Stimulated activated CD4-positive, alpha-beta T cell treated with anti-CD3 and anti-CD28 coated beads, Interleukin-2, amount 100 ng/mL, for 48 hours (primary cell): Measurements from ENCODE around the gene PCDH11Y.
"Not testable (repeated sequence)": the region's sequence is repeated elsewhere in the genome, so short reads cannot be mapped to it uniquely, and the experiment has no call there.

Source experiments
- DNase-seq, 2 donors: peaks; one replicate each; pipeline ENCODE4 v3.0.0-alpha.2; 2020

The PCDH11Y gene, protein sequence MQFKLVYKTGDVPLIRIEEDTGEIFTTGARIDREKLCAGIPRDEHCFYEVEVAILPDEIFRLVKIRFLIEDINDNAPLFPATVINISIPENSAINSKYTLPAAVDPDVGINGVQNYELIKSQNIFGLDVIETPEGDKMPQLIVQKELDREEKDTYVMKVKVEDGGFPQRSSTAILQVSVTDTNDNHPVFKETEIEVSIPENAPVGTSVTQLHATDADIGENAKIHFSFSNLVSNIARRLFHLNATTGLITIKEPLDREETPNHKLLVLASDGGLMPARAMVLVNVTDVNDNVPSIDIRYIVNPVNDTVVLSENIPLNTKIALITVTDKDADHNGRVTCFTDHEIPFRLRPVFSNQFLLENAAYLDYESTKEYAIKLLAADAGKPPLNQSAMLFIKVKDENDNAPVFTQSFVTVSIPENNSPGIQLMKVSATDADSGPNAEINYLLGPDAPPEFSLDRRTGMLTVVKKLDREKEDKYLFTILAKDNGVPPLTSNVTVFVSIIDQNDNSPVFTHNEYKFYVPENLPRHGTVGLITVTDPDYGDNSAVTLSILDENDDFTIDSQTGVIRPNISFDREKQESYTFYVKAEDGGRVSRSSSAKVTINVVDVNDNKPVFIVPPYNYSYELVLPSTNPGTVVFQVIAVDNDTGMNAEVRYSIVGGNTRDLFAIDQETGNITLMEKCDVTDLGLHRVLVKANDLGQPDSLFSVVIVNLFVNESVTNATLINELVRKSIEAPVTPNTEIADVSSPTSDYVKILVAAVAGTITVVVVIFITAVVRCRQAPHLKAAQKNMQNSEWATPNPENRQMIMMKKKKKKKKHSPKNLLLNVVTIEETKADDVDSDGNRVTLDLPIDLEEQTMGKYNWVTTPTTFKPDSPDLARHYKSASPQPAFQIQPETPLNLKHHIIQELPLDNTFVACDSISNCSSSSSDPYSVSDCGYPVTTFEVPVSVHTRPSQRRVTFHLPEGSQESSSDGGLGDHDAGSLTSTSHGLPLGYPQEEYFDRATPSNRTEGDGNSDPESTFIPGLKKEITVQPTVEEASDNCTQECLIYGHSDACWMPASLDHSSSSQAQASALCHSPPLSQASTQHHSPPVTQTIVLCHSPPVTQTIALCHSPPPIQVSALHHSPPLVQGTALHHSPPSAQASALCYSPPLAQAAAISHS (N-terminal part only)

DNA sequence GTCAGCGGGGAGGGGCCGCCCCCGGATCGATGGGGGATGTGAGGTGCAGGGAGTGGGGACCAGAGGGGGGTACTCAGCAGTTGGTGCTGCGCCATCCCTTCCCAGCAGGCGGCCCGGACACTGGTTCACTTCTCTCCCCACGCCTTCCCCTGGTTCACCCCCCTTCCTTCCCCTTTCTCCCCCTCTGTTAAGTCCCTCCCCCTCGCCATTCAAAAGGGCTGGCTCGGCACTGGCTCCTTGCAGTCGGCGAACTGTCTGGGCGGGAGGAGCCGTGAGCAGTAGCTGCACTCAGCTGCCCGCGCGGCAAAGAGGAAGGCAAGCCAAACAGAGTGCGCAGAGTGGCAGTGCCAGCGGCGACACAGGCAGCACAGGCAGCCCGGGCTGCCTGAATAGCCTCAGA lies at the start of gene PCDH11Y:
PCDH11Y (plus strand) TSS at position 240 of the 400 bp plus-strand sequence. CDS start 56,804 bp downstream, outside the sequence.
- not testable (repeated sequence) for DNase-seq

DNA sequence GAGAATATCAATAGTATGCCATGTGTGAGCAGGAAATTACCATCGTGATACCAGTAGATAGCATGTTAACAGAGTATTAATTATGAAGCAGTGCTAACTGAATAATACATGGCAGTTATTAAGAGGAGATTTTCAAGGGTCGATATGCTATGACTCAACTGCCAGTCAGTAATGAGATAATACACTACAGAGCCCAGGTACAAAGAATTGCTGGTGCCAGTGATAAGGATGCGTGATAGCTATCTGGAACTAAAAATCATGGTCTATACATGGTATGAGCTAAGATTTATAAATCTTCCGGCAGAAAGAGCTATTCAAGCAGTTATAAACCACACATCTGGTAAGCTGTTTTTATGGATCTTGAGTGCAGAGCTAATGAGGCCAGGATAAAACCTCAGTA lies 32.2 kb upstream of the PCDH11Y start:
- DNase-seq = not testable (repeated sequence)

DNA sequence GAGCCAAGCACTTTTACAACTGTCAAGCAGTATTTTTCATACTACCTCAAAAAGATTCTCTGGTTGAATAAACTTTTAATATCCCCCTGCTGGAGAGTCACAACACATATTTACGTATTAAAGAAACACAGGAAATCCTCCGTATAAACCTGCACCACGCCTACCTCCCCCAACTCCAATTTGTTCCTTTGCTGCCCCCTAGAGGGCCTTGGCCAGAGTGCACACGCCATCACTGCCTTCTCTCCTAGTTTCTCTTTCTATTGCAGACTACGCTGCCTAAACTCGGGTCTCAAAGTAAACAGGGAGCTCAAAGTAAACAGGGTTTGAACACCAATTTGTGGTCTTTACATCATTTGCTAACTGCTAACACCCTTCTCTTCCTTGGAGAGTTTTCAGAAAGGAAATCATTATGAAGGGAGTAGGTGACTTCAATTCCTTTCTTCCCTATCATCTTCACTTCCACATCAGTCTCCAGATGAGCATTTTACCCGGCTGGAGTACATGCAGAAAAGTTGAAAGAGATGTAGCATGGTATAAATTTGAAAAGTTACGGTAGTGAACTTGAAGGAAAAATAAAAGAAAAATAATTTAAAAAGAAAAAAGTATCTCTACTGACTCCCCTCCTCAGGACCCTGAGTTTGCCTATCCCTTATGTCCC lies 8.2 kb upstream of the PCDH11Y start:
- not testable (repeated sequence) for DNase-seq

DNA sequence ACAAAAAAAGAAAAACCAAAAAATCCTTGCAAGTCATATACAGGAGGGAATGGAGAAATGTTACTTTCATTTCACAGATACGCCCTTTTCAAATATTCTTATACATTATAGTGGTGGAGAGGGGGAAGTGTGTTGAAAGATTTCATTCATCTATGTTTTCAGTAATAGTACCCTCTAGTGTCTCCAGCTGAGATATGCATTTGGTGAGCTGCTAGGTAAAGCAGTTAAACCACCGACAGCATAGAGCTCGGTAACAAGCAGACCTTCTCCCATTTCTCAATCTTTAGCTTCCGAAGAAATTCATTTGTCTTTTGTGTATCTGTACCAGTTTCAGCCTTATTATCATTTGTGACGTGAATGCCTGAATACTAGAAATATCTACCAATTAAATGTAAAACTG lies 5.2 kb upstream of the PCDH11Y start:
- DNase-seq = not testable (repeated sequence)

DNA sequence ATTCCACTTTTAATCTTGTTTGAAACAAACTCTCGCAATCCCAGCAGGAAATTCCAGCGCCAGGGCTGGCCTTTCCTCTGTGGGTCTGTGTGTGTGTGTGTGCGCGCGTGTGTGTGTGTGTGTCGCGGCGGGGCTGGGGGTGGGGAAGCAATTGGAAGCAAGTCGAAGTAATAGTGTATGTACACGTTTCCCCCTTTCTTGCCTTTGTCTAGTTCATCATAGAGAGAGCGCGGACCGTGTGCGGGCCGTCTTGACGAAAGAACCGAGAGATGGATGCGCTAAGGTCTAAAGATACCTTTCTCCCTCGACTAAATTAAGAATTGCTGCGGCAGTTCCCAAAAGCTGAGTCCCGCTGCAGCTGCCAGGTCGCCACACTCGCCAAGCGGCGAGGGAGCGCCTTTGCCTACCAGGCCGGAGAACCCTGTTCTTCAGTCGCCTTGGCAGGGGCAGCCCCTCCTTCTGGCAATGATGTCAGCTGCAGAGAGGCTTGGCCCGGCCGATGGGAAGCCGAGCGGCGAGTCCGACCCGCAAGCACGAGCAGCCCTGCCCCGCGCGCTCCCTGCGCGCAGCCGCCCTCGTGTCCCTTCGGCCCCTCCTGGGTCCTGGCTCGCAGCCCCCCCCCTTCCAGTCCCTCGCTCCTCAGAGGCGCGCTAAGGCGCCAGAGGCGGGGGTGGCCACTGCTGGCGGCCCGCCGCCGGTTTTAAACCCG lies 2.5 kb downstream of the PCDH11Y start:
- not testable (repeated sequence) for DNase-seq

DNA sequence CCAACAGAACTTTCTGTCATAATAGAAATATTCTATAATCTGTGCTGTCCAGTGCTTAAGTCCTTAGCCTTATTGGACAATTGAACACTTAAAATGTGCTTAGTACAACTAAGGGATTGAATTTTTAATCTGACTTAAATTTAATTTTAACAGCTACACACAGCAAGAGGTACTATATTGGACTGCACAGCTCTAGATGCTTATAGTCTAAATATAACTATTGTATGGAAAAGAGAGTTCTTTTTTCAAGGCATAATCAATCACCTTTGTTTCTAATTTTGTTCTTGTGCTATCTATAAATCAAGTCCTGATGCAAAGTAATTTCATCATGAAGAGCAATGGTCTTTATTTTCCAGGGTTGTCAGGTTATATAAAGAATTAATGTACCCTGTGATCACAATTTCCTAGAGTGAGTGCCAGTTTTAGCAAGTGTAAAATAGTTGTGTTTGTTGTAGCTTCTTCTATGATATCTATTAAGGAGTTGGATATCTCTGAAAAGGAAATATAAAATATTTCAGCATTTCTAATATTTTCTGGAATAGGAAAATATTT lies 39.0 kb downstream of the PCDH11Y start:
- DNase-seq = not testable (repeated sequence)

DNA sequence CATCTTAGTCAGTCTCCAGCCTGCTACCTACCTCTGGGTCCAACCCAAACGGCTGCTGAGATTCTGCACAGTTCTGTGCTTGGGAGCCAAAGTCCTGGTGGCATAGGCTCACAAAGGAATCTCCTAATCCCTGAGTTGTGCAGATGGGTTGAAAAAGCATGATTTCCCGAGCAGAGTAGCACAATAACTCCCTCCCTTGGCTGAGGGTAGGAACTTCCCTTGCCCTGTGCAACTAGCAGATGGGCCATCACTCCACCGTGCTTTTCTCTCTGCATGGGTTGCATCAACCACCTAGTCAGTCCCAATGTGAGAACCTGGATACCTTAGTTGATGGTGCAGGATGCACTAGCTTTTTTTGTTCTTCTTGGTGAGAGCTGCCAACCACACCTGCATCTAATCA lies 82.9 kb downstream of the PCDH11Y start:
- DNase-seq = not testable (repeated sequence)

DNA sequence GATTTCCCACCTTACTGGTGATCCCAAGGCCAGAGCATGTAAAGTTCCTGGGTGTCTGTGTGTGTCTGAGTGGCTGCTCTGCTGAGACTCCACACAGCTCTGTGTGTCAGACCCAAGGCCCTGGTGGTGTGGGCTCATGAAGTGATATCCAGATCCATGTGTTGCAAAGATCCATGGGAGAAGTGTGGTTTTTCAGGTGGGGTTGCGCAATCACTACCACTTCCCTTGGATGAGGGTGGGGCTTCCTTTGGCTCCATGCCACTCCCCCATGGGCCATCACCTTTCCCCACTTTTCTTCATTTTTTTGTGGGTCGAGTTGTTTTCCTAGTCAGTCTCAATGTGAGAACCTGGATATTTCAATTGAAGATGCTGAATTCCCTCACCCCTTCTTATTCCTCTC lies 182.9 kb downstream of the PCDH11Y start:
- DNase-seq = not testable (repeated sequence)

DNA sequence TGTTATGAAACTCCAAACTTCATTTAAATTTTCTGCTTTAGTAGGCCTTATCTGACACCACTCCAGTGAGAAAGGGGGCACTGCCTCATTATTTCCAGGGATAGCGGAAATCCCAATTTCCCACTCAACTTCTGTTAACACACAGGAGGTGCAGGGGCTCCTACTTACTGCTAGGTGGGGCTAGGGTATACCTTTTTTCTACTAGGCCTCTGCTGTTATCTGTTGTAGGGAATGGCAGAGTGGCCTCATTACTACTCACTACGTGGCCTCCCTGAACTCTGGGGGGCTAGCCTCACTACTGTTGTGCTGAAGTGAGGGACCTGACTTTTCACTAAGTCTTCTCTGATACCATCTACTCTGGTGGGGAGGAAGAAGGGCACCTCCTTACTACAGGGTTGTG lies 215.0 kb downstream of the PCDH11Y start:
- not testable (repeated sequence) for DNase-seq

DNA sequence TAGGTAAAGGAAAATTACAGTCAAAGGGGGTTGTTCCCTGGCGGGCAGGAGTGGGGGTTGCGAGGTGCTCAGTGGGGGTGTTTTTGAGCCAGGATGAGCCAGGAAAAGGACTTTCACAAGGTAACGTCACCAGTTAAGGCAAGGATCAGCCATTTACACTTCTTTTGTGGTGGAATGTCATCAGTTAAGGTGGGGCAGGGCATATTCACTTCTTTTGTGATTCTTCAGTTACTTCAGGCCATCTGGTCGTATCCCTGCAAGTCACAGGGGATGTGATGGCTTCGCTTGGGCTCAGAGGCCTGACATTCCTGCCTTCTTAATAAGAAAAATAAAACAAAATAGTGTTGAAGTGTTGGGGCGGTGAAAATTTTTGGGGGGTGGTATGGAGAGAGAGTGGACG lies 324.8 kb downstream of the PCDH11Y start:
- DNase-seq = not testable (repeated sequence)

DNA sequence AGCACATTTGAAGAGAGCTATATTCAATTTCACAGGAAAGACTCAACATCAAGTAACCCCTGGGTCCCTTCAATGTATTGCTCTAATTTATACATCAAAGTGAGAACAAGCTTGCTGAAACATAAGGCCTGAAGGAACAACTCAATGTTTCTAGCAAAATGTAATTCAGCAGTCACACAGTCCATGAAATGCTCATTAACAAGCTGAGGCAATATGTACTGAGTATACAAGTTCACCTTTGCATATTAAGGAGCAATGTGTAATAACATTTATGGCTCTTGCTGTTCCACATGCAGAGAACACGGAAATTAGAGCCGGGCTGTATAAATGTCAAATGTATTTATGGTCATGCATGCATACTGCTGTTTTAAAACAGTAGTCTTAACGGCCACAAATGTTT lies 342.1 kb downstream of the PCDH11Y start:
- not testable (repeated sequence) for DNase-seq

DNA sequence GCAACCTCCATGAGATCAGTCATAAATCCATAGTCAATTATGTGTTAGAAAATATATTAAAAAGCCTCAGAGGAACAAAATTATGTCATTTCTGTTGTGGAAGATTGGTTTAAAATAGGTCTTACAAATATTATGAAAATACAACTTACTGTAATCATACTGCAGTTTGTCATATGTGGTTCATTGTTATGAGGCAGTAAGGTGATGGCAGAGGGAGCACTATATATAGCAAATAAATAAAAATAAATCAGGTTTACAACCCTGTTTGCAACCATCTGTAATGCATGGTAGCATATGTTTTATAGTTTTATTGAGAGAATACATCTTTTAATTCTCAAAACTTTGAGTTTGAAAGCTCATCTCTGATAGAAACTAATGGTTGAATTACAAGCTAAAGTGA lies 543.6 kb downstream of the PCDH11Y start:
- not testable (repeated sequence) for DNase-seq

DNA sequence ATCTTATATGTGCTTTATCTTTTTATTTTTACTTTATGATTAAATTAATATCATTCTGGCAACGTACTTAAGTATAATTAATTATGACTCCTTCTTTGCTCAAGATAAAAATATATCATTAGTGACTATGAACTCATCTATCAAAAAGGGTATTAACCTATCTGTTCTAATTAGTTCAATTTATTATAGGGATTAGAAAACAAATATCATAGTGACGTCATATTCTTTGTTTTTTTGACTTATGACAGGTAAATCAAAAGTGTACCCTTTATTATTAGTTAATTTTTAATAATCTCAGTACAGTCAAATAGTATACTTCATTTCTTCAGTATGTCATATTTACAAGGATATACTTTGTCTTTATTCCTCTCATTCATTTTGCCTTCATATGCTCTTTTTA lies 638.5 kb downstream of the PCDH11Y start:
- not testable (repeated sequence) for DNase-seq

DNA sequence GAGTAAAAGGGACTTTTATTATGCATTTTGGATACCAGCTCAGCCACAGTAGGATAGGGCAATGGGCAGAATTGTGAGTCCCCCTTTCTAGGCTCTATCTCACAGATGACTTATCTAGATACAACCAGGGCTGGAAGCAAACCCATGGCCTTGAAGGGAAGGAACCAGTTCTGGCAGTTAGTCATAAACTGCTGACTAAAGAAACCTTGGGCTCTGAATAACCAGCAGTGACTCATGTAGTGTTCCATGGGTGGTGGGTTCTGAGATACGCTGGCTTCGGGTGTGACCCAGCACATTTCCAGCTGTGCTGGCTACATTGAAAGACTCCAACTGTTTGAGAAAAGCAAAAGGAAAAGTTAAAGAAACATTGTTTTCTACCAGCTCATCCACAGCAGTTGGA lies 679.2 kb downstream of the PCDH11Y start:
- DNase-seq = not testable (repeated sequence)

DNA sequence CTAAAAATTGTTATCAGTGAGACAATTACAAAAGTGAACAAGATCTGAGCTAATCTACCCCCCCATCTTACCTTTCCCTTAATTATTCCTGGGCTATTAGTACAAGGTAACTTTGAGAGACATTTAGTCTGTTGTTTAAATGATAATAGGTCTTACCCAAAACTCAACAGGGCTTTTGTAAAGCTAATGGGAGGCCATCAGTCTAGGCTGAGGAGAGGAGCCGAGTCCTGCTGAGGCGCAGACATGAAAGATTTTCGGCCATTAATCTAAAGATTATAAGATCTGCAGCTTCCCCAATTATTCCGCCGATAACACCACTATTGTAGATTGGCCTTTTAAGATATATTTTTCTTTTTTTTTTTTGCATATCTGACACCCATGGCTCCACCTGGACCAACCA lies 708.6 kb downstream of the PCDH11Y start:
- not testable (repeated sequence) for DNase-seq

DNA sequence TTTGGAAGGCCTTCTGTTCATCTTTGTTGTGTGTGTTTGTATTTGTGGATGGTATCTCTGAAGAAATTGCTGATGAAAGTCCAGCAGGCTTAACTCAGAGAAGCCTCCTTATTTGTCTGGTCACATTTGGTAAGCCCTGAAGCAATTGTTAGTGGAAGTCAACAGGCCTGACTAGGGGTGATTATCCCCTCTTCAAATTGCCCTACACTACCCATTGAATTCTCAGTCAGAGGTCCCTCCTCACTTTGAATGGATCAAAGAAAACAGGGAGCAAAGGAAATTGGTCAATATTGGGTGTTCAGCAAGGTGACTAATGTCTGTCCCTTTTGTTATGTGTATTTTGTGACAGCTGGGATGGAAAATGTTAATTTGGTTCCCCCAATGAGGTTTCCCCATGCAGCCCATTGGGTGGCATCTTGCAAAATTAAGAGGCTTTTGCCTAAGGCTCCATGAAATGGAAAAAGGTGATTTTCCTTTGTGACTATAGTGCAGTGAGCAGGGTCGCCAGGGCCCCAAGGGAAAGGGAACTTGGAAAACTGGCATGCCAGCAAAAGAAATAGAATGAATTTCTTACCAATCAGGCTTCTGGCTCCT lies 709.8 kb downstream of the PCDH11Y start:
- not testable (repeated sequence) for DNase-seq

DNA sequence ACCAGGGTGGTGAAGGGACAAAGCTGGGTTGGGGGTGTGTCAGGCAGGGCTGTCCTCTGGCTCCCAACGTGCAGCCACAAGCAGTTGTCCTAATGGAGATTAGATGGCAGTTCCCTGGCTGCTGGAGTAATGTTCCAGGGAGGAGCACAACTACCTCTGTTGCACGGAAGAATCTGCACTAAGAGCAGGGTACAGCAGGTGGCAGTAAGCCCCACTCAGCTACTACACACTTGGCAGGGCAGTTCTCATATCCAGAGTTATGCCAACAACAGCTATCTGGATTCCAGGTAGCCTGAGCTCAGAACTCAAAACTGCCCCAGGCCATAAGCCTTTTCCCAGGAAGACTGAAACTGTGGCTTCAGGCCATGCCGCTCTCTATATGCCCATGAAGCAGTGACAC lies 761.3 kb downstream of the PCDH11Y start:
- DNase-seq = not testable (repeated sequence)

DNA sequence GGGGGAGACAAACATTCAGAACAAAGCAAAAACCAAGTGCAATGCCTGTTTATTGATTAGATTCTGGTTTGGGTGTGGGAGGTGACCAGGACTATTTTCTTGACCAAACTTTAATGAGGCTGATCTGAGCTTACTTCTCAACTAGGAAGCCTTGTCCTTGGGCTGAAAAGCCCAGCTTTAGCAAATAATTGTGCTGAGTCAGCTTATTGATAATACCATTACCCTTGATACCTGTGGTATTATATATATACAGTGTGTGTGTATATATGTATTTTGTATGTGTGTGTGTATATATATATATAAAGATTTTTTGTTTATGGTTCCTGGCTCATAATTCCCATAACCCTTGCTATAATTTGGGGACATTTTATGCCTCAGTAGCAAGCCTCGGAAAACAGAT lies 776.4 kb downstream of the PCDH11Y start:
- DNase-seq = not testable (repeated sequence)
